ENCODE results near the gene HECTD4.
"Not testable (repeated sequence)": the region's sequence is repeated elsewhere in the genome, so short reads cannot be mapped to it uniquely, and the experiment has no call there.

The HECTD4 gene

GRCh38 chr12:112381883-112382796 lies at the start of gene HECTD4:
TSS of gene HECTD4 (minus strand) at chr12:112382431. CDS start at chr12:112382128, 303 bp downstream.
- peak; percentile 89 for DNase-seq (ENCODE audit: low spot score)

GRCh38 chr12:112431965-112432364 lies 49.7 kb upstream of the HECTD4 start:
- no peak for DNase-seq (ENCODE audit: low spot score)

DNA sequence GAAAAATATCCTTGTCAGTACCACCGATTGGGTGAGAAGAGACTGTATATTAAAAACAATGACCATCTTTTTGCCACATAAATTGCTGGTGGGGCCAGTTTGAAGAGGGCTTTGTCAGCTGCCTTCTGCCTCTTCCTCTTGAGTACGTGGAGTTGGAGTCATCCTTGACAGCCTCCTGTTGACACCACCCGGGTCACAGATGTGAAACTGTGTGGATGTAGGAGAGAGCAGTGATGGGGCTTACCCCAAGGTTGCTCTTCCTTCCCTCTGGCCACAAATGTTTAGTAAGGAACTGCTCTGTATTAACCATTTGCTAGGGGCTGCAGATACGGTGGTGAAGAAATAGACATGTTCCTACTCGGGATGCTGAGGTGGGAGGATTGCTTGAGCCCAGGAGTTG lies 48.7 kb upstream of the HECTD4 start:
- DNase-seq (ENCODE audit: low spot score), result no peak

- DNase-seq (ENCODE audit: low spot score), result no peak
Observed at GRCh38 chr12:112427760-112428159, 45.5 kb upstream of the HECTD4 start.

DNA sequence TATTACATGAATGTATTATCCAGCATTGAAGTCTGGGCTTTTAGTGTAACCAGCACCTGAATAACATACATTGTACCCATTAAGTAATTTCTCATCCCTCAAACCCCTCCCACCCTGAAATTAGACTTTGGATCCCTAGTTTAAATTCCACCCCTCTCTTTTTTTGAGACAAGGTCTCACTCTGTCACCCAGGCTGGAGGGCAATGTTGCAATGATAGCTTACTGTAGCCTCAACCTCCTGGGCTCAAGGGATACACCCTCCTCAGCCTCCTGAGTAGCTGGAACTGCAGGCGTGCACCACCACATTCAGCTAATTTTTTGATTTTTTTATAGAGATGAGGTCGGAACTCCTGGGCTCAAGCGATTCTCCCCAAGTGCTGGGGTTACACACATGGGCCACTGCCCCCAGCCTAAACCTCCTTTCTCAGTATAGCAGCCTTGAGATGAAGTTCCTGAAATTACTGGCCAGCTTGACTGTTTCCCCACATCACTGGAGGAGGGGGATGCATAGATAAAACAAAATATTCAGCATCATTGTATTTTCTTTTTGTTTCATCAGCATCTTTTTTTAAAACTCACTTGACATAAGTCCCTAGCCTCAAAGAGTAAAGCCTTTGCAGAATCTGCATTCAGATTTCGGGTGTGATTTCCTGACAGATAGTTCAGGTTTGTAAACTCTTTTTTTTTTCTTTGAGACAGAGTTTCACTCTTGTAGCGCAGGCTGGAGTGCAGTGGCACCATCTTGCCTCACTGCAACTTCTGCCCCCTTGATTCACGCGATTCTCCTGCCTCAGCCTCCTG lies 43.6 kb upstream of the HECTD4 start:
- no peak for DNase-seq (ENCODE audit: low spot score)

GRCh38 chr12:112424126-112424525 lies 41.9 kb upstream of the HECTD4 start:
- no peak for DNase-seq (ENCODE audit: low spot score)

- DNase-seq (ENCODE audit: low spot score), result peak; percentile 91
Observed at GRCh38 chr12:112422531-112422930, 40.3 kb upstream of the HECTD4 start.

DNA sequence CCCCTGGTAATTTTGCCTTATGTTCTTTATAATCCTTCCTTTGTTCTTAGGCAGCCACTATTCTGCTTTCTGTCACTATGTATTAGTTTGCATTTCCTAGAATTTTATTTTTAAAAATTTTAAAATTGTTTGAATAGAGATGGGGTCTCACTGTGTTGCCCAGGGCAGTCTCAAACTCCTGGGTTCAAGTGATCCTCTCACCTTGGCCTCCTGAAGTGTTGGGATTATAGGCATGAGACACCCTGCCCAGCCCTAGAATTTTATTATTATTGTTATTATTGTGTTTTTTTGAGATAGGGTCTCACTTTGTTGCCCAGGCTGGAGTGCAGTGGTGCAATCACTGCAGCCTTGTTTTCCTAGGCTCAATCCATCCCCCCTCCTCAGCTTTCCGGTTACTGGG lies 39.1 kb upstream of the HECTD4 start:
- no peak for DNase-seq (ENCODE audit: low spot score)

DNA sequence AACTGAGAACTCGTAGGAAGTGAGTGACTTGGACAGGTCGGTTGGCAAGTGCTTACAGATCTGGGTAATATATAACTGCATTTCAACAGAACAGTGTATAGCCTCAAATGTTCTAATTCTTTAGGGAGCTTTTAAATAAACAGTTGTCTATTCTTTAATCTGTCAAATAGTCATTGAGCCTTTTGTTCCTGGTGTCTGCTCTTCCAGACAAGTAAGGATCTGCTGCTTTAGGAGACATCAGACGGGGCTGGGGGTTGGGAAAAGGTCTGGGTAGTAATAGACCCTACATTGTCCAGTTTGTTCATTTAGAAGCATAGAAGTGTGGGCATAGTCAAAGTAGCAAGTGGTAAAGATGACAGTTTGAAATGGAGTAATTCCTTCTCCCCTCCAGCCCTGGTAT lies 38.5 kb upstream of the HECTD4 start:
- no peak for DNase-seq (ENCODE audit: low spot score)

DNA sequence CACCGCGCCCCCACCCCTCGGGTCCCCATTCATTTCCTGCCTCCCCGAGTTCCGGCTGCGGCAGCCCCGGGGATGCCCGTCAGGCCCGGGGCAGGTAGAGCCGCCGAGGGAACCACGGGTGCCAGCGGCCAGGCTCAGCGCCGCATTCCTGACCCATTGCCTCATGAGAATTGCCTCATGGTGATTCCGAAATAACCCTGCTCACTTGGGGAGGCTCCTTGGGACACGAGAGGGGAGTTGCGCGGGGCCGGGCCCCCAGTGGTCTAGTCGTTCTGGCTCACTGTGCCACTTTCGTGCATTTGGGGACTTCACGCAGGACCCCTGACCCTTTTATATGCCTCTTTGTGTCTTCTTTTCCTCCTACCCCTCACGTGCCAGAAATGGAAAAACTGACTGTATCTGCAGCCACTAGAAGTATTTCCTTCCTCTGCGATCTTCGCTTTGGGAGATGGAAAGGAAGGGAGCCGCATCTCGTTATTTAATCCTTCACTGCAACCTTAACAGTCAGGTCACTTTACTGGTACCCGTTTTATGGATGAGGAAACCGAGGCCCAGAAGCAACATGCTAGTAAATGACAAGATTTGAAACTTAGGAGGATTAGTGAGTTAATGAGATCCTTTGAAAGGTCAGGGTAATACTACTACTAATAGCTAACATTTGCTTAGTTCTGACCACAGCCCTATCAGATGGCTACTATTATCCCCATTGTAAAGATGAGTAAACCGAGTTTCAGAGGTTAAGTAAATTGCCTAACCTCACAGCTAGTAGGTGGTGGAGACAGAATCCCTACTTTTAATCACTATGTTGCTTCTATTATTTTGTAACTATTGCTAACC lies 37.3 kb upstream of the HECTD4 start:
- no peak for DNase-seq (ENCODE audit: low spot score)

DNA sequence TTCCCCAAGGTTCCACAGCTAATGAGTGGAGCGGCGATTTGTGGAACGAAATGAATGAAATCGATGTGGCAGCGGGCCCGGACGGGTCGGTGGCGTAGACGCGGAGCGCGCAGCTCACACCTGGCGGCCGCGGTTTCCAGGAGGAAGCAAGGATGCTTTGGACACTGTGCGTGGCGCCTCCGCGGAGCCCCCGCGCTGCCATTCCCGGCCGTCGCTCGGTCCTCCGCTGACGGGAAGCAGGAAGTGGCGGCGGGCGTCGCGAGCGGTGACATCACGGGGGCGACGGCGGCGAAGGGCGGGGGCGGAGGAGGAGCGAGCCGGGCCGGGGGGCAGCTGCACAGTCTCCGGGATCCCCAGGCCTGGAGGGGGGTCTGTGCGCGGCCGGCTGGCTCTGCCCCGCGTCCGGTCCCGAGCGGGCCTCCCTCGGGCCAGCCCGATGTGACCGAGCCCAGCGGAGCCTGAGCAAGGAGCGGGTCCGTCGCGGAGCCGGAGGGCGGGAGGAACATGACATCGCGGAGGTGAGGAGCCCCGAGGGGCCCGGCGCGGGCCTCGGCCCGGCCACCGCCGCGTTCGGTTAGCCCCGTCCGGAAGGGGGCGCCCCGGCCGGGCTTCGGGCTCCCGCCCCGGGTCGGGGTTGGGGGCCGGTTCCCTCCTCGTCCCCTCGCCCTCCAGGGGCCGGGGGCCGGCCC lies 36.5 kb upstream of the HECTD4 start, which contains the start of gene PTPN11:
Gene PTPN11, plus strand, starts transcription at position 340 of the 689 bp plus-strand sequence. Its CDS starts 165 bp downstream, at position 505.
- peak; percentile 81 for DNase-seq (ENCODE audit: low spot score)

DNA sequence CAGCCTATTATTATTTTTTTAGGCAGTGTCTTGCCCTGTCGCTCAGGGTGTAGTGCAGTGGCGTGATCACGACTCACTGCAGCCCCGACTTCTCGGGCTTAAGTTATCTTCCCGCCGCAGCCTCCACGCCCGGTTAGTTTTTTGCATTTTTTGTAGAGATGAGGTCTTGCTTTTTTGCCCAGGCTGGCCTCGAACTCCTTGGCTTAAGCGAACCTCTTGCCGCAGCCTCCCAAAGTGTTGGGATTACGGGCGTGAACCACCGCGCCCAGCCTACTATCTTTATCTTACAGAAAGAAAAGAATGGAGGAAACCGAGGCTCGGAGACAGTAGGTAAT lies 36.0 kb upstream of the HECTD4 start:
- DNase-seq (ENCODE audit: low spot score), result no peak

GRCh38 chr12:112415457-112415856 lies 33.2 kb upstream of the HECTD4 start:
- DNase-seq (ENCODE audit: low spot score), result not testable (repeated sequence)

GRCh38 chr12:112413855-112414625 lies 31.8 kb upstream of the HECTD4 start:
- DNase-seq (ENCODE audit: low spot score), result no peak

GRCh38 chr12:112409906-112410244 lies 27.6 kb upstream of the HECTD4 start:
- DNase-seq (ENCODE audit: low spot score), result no peak

DNA sequence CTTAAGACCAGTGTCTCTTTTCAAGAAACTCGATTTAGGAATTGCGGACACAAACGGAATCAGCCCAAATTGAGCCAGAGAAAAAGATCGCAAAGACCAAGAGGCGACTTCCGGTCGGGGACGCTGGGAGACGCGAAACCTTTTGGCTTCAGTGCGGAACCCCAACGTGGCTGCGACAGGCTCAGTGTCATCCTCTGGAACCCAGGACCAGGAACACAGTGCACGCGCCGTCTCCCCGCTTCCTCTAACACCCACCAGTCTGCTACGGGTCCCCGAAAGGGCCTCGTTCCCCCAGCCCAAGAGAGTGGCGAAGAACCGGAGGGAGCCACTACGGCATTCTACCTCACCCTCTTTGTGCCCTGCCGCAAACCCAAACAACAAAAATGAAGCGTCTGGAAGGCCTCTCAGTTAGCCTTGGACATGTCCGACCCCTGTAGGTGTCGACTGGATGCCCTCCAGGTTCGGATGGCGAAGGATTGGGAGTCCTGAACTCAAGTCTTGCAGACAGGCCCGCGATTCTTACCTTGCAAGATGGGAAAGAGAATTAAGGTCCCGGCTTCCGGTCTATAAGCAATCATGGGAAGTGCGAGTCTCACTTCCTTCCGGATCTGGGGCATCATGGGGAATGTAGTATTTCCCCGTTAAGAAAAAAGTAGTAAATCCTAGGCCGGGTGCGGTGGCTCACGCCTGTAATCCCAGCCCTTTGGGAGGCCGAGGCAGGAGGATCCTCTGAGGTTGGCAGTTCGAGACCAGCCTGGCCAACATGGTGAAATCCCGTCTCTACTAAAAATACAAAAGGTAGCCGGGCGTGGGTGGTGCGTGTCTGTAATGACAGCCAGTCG lies 27.1 kb upstream of the HECTD4 start, which contains the start of gene RPL6:
Gene RPL6, minus strand, starts transcription at position 542 of the 842 bp plus-strand sequence. CDS start 949 bp downstream, outside the sequence.
- DNase-seq (ENCODE audit: low spot score), result peak; percentile 92

DNA sequence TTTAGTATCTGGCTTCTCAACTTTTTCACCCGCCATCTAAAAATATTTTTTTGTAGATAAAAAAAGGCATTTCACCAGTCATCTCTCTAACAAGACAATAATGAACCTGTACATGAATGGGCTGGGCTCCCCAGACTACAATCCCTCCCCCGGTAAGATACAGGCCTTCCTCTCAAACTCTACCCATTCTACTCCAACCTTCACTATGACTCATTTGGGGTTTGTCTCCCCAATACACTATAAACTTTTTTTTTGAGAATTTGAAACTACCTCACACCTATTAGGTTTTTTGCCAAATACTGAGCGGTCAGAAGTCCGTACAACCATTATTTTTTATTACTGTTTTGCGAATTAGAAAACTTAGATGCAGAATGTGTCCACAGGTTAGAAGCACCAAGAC lies 26.4 kb upstream of the HECTD4 start:
- no peak for DNase-seq (ENCODE audit: low spot score)

- not testable (repeated sequence) for DNase-seq (ENCODE audit: low spot score)
Observed at GRCh38 chr12:112407683-112408082, 25.5 kb upstream of the HECTD4 start.

All from globus pallidus (tissue), 1 donor.